ENCODE measurements around the gene STIM1.

DNA sequence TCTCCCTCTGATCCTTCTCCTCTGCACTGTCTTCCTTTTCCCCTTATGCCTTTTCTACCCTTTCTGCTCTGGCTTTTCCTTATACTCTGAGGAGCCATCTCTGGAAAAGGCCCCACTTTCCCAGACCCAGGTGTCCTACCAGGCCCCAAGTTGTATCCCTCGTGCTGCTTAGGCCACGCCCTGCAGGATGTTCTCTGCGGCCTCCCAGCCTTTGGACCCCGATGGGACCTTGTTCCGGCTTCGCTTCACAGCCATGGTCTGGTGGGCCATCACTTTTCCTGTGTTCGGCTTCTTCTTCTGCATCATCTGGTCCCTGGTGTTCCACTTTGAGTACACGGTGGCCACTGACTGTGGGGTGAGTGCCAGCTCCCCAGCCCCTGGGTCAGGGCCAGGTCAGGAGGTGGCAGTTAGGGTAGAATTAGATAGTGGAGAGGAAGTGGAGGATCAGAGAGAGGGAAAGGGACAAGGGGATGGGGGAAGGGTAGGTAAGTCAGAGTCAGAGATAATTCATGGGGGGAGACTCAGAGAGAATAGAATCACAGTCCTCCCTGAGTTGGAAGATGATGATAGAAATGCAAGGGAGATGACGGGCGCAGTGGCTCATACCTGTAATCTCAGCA, 38.2 kb upstream of the STIM1 start:
- no peak for TF ChIP-seq POLR2AphosphoS5 (IDR thresholded peaks at IDR 0.05; ENCODE audit: low read depth, low read length)
- TF ChIP-seq, protein P1, sequence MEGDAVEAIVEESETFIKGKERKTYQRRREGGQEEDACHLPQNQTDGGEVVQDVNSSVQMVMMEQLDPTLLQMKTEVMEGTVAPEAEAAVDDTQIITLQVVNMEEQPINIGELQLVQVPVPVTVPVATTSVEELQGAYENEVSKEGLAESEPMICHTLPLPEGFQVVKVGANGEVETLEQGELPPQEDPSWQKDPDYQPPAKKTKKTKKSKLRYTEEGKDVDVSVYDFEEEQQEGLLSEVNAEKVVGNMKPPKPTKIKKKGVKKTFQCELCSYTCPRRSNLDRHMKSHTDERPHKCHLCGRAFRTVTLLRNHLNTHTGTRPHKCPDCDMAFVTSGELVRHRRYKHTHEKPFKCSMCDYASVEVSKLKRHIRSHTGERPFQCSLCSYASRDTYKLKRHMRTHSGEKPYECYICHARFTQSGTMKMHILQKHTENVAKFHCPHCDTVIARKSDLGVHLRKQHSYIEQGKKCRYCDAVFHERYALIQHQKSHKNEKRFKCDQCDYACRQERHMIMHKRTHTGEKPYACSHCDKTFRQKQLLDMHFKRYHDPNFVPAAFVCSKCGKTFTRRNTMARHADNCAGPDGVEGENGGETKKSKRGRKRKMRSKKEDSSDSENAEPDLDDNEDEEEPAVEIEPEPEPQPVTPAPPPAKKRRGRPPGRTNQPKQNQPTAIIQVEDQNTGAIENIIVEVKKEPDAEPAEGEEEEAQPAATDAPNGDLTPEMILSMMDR (IDR thresholded peaks at IDR 0.05) = no peak

All from Panc1 (cell line).